PC-9 (cell line): ENCODE data around the gene COQ9. TPM values are rescaled to one million over a fixed set of nuclear protein-coding genes. Genes with fewer than 3 reads are reported as not detected.

Experiments
- BruUV-seq: library from RNA; stranded (reverse); fragments of 400-500 nt; replicated peaks from 2 replicates; lab custom pipeline; 2021; lab: Mats Ljungman, UMichigan
- CTCF ChIA-PET: fragments of 300-600 bp; sonication (Branson Sonifier 250); formaldehyde crosslinking; loops from one replicate; lab custom pipeline; 2022; ENCODE audit warnings: antibody characterized with exemption; lab: Charles Lee
- POLR2A ChIA-PET: fragments of 300-600 bp; sonication (Branson Sonifier 250); formaldehyde crosslinking; loops from one replicate; lab custom pipeline; 2022; ENCODE audit warnings: antibody characterized with exemption; ENCODE audit not compliant: unreplicated experiment; lab: Charles Lee
- DNase-seq, 2 experiments: peaks; one replicate each; pipeline versions ENCODE4 v3.0.0 to v3.0.0-alpha.2; 2015 to 2022; ENCODE audit warnings: mixed read lengths in 1 of 2
- H2AFZ ChIP-seq: fragments of 200-600 bp; sonication (generic); 2 replicates; pipeline ENCODE4 v1.8.1; 2017; ENCODE audit warnings: antibody characterized with exemption
- H3F3A ChIP-seq: fragments of 200-600 bp; sonication (generic); 2 replicates; pipeline ENCODE4 v1.8.1; 2017; ENCODE audit warnings: antibody characterized with exemption, mild to moderate bottlenecking, low read depth; ENCODE audit not compliant: insufficient read depth
- H3K27ac ChIP-seq: fragments of 200-600 bp; sonication (generic); 2 replicates; pipeline ENCODE4 v1.6.1; 2016; ENCODE audit warnings: mixed run types
- H3K27me3 ChIP-seq: fragments of 200-600 bp; sonication (generic); 2 replicates; pipeline ENCODE4 v1.6.1; 2016; ENCODE audit warnings: low read depth, mixed run types; ENCODE audit not compliant: insufficient read depth
- H3K36me3 ChIP-seq: fragments of 200-600 bp; sonication (generic); 2 replicates; pipeline ENCODE4 v1.6.1; 2016; ENCODE audit warnings: low read depth, mixed run types
- H3K4me1 ChIP-seq: fragments of 200-600 bp; sonication (generic); replicated peaks from 2 replicates; pipeline ENCODE4 v1.6.1; 2016; ENCODE audit warnings: mixed run types; ENCODE audit not compliant: insufficient read depth
- H3K4me2 ChIP-seq: fragments of 200-600 bp; sonication (generic); 2 replicates; pipeline ENCODE4 v1.6.1; 2017; ENCODE audit warnings: mixed run types
- H3K4me3 ChIP-seq: fragments of 200-600 bp; sonication (generic); 2 replicates; pipeline ENCODE4 v1.6.1; 2016; ENCODE audit warnings: mixed run types
- H3K79me2 ChIP-seq: fragments of 200-600 bp; sonication (generic); 2 replicates; pipeline ENCODE4 v1.6.1; 2017; ENCODE audit warnings: low read depth, mixed run types
- H3K9me2 ChIP-seq: fragments of 200-600 bp; sonication (generic); 2 replicates; pipeline ENCODE4 v1.8.1; 2017; ENCODE audit warnings: mild to moderate bottlenecking; ENCODE audit not compliant: insufficient read depth
- H3K9me3 ChIP-seq: fragments of 200-600 bp; sonication (generic); 2 replicates; pipeline ENCODE4 v1.8.1; 2016; ENCODE audit warnings: low read depth; ENCODE audit not compliant: insufficient read depth
- H4K20me1 ChIP-seq: fragments of 200-600 bp; sonication (generic); 2 replicates; pipeline ENCODE4 v1.8.1; 2017; ENCODE audit not compliant: insufficient read depth
- EZH2 ChIP-seq: fragments of 200-600 bp; sonication (generic); IDR thresholded peaks from 2 replicates; pipeline ENCODE4 v1.8.0; 2017; ENCODE audit warnings: antibody characterized with exemption, low read depth
- intact Hi-C: fragments of 100-400 bp; cut with micrococcal nuclease; formaldehyde crosslinking; loops from one replicate; pipeline ENCODE4 v1.10.0; 2022; ENCODE audit not compliant: unreplicated experiment
- total RNA-seq: library from RNA; stranded (reverse); gene quantifications from 2 replicates; pipeline ENCODE4 v1.2.3, GENCODE V29; 2021
- TF ChIP-seq, protein P1 (sequence below): fragments of 200-600 bp; sonication (generic); conservative IDR thresholded peaks from 2 replicates; pipeline ENCODE4 v1.6.1; 2017; ENCODE audit warnings: mixed run types, antibody characterized with exemption, mild to moderate bottlenecking, moderate library complexity

COQ9 gene
- total RNA-seq, 1 experiment from 2014 or later = 58.3 TPM

DNA sequence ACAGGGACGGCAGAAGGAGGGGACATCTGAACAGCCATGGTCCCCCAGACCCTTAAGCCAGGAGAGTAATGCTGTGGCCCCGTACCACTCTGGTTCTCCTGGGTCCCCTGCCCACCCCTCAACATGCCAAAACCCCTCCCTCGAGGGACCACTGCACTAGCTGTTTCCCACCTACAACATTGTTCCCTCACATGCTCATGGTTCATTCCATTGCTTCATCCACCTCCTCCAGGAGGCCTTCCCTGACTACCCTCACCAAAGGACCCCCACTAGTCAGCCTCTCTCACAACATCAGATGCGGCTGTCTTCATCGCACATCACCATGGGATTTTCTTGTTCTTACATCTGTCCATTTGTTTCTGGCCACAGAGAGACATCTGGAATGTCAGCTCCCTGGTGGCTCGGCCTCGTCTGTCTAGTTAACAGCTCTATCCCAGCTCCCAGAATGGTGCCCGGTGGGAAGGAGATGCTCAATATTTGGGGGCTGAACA is 37.3 kb downstream of the COQ9 start:
- Histone ChIP-seq H3K4me1 (no peaks in the 10 kb centered on the region), H3F3A (no peaks in the 10 kb centered on the region), H3K9me3 (no peaks in the 10 kb centered on the region), H3K9me2 (no peaks in the 10 kb centered on the region), H2AFZ (no peak overlapping the region), H3K27me3 (no peaks in the 10 kb centered on the region), H3K4me2 (no peak overlapping the region), H3K79me2 (no peaks in the 10 kb centered on the region), H3K27ac (no peak overlapping the region), H3K36me3 (no peaks in the 10 kb centered on the region), H3K4me3 (no peak overlapping the region), H4K20me1 (no peaks in the 10 kb centered on the region)
- intact Hi-C loops = no loop called here
- no TSS peak for BruUV-seq
- no peak for TF ChIP-seq EZH2
- TF ChIP-seq, protein P1, sequence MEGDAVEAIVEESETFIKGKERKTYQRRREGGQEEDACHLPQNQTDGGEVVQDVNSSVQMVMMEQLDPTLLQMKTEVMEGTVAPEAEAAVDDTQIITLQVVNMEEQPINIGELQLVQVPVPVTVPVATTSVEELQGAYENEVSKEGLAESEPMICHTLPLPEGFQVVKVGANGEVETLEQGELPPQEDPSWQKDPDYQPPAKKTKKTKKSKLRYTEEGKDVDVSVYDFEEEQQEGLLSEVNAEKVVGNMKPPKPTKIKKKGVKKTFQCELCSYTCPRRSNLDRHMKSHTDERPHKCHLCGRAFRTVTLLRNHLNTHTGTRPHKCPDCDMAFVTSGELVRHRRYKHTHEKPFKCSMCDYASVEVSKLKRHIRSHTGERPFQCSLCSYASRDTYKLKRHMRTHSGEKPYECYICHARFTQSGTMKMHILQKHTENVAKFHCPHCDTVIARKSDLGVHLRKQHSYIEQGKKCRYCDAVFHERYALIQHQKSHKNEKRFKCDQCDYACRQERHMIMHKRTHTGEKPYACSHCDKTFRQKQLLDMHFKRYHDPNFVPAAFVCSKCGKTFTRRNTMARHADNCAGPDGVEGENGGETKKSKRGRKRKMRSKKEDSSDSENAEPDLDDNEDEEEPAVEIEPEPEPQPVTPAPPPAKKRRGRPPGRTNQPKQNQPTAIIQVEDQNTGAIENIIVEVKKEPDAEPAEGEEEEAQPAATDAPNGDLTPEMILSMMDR = no peak
- POLR2A ChIA-PET = no interaction called here
- DNase-seq = no peak
- CTCF ChIA-PET = no interaction called here

DNA sequence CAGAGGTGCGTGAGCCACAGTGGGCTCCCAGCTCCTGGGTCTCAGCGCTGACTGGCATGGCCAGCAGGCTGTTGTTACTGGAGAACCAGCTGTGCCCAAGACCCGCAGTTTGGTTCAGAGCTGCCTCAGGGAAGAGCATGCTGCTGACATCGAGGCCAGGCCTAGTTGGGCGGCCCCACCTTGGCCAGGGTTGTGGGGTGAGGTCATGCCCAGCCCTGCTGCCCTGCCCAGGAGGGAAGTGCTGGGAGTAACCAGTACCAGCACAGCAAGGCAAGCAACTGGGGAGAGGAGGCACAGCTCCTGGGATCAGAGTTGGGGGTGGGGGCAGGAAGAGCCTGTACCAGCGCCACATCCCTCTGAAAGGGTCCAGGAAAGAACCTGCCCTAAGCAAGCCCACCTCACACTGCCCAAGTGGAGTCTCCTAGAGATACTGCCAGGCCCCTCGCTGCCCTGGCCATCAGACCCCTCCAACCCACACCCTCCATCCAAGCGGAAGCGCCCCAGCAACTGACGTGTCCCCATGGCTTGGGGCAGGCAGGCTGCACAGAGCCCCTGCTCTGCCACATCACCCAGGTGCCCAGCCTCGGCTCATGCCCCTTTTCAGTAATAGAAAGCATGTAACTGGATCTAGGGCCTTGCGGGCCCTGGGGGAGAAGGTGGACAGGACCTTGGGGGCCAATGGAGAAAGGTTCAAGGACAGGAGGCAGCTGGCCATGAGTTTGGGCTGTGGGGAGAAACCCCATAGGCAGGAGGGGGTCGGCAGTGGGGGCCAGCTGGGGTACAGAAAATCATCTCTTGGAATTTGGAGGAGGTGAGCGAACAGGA is 38.0 kb downstream of the COQ9 start:
- intact Hi-C loops = no loop called here
- H3K9me2 ChIP-seq = no peaks in the 10 kb centered on the region
- H3K4me3 ChIP-seq = peak overlapping the region; percentile 75
- ChIA-PET POLR2A (no interaction called here), CTCF (interaction anchor here (0.6 to 0.8 kb wide), 2 partner anchors 26 to 61 kb away, joined by 3 to 5 read pairs; no protein-coding TSS in a partner anchor)
- peak overlapping the region; percentile 89 for H3K4me2 ChIP-seq
- DNase-seq = no peak
- TF ChIP-seq, protein P1 = no peak
- no peak for TF ChIP-seq EZH2
- peak overlapping the region; percentile 93 for H2AFZ ChIP-seq
- H3K9me3 ChIP-seq = no peaks in the 10 kb centered on the region
- H3K27me3 ChIP-seq = no peaks in the 10 kb centered on the region
- H4K20me1 ChIP-seq = no peaks in the 10 kb centered on the region
- H3K27ac ChIP-seq = no peak overlapping the region
- H3F3A ChIP-seq = no peaks in the 10 kb centered on the region
- BruUV-seq = TSS peak; percentile 63
- H3K79me2 ChIP-seq = no peaks in the 10 kb centered on the region
- no peaks in the 10 kb centered on the region for H3K4me1 ChIP-seq
- no peaks in the 10 kb centered on the region for H3K36me3 ChIP-seq

DNA sequence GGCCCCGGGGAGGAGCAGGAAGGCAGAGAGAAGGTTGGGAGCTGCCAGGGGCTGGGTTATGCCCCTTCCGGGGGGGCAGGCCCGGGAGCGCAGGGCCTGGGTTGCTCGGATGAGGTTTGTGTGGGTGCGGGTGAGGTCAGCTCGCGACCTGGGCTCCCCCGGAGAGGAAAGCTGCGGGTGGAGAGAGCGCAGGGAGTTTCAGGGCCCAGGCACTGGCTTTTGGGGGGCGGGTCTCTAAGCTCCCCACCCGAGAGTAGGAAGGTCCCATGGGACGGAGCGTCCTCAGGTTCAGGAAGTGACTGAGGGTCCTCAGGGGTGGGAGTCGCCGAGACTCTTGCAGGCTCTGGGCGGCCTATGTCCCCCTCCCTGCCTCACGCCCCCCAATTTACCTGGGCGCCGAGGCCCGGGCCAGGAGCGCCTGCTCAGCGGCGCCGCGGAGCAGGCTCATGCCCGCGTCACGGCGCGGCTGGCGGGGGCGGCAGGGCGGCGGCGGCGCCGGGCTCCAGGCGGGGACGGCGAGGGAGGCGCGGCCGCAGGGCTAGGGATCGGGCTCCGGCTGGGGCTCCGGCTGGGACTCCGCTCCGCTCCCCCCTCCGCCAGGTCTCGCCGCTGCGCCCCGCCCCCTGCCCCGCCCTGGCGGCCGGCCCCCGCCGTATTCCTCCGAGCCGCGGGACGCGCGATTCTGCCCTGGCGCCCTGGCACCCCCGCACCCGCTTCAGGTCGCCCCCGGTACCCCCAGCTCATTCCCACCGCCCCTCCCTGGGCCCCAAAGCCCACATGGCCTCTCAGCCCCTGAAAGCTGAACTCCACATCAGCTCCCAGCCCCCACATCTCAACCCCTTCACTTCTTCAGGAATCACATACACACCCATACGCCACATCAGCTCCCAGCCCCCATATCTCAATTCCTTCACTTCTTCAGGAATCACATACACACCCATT is 38.9 kb downstream of the COQ9 start, which contains the start of gene DOK4:
Gene DOK4 (minus strand): TSS at position 578 of the 942 bp plus-strand sequence. CDS start 6,986 bp downstream, outside the sequence.
- H3F3A ChIP-seq = no peaks in the 10 kb centered on the region
- H3K36me3 ChIP-seq = no peaks in the 10 kb centered on the region
- H3K27ac ChIP-seq = no peak within 1 kb of the TSS
- no peaks in the 10 kb centered on the region for H3K79me2 ChIP-seq
- H3K4me2 ChIP-seq = peak within 1 kb of the TSS; percentile 89
- ChIA-PET CTCF (interaction anchor here (0.6 to 0.8 kb wide), 4 partner anchors 10 to 62 kb away, joined by 3 to 5 read pairs (median 3); no protein-coding TSS in a partner anchor), POLR2A (no interaction called here)
- BruUV-seq = no TSS peak
- no peaks in the 10 kb centered on the region for H4K20me1 ChIP-seq
- peak in 1 of 2 experiments; percentile 77 for DNase-seq
- H3K9me3 ChIP-seq = no peaks in the 10 kb centered on the region
- H3K4me1 ChIP-seq = no peaks in the 10 kb centered on the region
- H3K27me3 ChIP-seq = no peaks in the 10 kb centered on the region
- H3K4me3 ChIP-seq = peak within 1 kb of the TSS; percentile 75
- TF ChIP-seq, protein P1 = no peak
- no peak for TF ChIP-seq EZH2
- H2AFZ ChIP-seq = peak within 1 kb of the TSS; percentile 93
- H3K9me2 ChIP-seq = no peaks in the 10 kb centered on the region
- intact Hi-C loops = loop anchor here (1.0 kb wide), 1 partner anchor 50 kb away; the partner anchor contains the start of gene CCDC102A
